GM19468 (cell line): ENCODE results near the gene SLC10A7.
A peak's percentile ranks its signal among the peaks of the same experiment; 100 is the strongest.

Experiments
- ATAC-seq: cut with Tn5 transposase; IDR thresholded peaks from one replicate; pipeline ENCODE4 v1.9.1; 2021; ENCODE audit warnings: mild to moderate bottlenecking, moderate library complexity, moderate number of reproducible peaks; ENCODE audit not compliant: unreplicated experiment; ENCODE audit errors: extremely low read depth

Gene SLC10A7

DNA sequence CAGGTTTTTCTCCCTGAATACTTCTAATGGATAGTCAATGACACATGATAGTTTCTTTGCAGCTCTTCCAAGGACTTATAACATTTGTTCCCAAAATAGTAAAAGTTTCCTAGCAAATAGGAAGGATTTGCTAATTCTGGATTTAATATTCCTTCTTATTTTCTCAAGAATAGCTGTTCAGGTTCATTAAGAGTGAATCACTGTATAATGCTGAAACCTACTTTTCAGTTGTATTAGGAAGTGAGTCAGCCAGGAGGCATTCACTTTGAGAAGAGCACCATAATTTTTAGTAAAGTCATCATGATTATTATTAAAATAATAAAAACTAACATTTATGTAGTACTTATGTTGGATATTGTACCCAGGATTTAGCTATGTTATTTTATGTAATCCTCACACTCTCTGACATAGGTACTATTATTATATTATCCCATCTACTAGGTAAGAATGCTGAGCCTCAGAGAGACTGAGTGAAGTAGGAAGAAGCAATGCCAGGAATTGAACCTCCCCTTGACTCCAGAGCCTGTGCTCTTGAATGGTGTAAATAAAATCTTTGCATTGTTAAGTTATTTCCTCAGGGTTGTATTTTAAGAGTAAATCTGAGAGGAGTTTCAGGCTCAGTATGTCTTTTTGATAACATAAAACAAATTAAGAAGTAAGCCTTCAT is 192.6 kb downstream of the SLC10A7 start:
- no peak for ATAC-seq

DNA sequence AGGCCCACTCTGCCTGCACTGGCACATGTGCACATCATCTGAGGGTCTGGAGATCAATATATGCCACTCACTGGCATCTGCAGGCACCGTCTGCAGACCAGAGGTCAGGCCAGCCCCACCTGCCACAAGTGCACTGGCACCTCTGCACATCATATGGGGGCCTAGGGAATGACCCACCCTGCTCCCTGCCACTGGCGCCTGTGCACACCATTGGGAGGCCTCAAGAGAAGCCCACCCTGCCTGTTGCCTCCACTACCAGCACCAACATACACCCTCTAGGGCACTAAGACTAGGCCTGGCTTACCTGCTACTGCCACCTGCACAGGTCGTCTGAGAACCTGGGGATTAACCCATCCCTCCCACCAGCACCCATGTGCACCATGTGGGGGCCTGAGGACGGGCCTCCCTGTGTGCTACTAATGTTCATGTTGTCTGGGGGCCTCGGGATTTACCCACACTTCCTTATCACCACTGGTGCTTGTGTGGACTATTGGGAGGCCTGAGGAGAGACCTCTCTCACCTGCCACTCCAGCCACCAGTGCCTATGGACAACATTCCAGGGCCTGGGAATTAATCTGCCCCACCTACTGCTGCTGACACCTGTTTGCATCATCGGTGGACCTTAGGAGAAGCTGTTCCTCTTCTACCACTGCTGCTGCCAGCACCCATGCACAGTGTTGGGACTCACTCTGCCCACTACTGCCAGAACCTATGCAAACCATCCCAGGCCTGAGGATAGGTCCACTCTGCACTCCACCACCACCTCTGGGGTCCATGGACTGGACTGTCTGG is 193.7 kb downstream of the SLC10A7 start:
- no peak for ATAC-seq

DNA sequence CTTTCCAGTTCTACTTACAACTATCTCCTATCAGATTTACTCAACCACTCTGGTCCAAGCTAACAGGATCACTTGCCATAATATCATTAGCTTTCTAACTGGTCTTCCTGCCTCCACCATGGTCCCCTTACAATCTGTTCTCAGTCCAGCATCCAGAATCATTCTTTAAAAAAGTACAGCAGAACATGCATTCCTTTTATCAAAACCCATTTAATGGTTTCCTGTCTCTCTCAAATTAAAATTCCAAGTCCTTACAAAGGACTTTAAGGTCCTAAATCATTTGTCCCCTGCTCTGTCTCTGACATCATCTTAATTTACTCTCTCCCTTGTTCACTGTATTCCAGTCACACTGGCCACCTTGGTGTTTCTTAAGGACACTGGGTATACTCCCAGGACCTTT is 202.8 kb downstream of the SLC10A7 start:
- no peak for ATAC-seq

DNA sequence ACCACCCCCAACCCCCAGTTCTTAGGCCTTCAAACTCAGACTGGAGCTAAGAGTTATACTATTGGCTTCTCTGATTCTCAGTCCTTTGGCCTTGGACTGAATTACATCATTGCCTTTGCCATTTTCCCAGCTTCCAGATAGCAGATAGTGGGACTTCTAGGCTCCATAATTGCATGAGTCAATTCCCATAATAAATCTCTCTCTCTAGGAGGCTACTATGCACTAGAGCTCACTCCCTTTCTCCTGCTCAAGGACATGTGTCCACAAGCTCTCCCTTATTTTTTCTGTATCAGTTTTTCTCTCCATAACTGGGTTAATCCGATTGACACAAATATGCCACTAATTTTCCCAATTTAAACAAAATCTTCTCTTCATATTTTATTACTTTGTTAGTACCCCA is 204.0 kb downstream of the SLC10A7 start:
- ATAC-seq = no peak

DNA sequence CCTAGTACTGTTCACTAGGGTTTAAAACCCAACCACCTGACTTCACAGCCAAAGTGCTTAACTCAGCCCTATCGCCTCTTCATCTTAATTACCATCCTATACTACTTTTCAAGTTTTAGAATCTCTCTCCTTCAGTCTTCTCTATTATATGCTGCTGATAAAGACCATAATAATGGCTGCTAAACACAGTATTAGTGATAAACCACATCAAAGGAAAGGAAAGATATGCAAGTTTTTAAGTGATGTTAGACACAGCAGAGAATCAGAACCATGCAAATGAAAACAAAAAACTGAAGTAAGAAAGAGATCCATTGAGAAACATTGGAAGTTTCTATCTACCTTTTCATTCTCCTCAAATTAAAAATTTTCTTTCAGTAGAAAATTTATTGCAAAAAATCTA is 206.6 kb downstream of the SLC10A7 start:
- no peak for ATAC-seq

DNA sequence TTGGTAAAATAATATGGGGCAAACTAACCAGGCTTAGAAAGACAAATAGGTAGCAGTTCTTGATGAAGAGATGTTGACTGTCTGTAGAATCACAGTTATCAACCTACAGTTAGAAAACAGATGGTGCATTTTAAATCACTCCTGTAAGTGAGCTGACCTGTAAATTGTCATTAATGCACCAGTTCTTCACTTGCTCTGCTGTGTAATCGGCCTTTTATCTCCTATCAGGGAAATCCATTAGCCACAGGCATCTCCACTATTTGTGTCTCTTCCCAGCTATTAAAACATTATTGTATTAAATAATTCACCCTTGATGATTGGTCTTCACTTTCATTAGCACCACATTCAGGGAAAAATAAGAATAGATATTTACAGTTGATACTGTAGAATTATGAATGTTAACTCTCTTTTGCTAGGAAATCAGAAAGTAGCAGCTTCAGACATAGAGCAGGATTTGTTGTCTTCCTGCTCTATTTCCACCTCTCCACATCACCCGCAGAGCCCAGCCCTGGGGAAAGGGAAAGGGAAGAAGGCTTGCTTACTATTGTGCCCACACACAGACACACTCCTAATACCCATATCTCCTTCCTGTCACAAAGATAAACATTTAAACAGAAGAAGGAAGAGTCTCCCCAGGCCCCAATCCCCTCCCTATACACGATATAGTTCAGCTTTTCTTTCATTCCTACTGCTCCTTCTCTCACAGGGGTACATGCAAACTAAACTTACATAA is 210.3 kb downstream of the SLC10A7 start:
- no peak for ATAC-seq

DNA sequence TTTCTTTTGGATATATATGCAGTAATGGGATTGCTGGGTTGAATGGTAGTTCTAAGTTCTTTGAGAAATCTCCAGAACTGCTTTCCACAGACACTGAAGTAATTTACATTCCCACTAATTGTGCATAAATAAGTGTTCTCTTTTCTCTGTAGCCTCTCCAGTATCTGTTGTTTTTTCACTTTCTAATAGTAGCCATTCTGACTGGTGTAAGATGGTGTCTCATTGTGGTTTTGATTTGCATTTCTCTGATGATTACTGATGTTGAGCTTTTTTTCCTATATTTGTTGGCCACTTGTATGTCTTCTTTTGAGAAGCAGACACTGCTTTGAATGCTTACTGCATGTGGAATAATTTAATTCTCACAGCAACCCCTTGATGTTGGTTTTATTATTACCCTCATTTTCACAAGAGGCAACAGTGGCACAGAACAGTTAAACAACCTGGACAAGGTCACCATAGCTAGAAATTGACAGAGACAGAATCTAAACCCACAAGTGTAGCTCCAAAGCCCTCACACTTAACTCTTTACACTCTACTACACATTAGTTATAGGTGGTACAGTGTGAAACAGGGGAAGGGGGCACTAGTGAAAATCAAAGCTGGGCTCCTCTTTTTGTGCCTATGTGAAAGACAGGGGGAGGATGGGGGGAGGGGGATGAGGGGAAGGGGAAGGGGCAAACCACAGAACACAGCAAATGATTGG is 211.3 kb downstream of the SLC10A7 start:
- ATAC-seq = peak; percentile 77

DNA sequence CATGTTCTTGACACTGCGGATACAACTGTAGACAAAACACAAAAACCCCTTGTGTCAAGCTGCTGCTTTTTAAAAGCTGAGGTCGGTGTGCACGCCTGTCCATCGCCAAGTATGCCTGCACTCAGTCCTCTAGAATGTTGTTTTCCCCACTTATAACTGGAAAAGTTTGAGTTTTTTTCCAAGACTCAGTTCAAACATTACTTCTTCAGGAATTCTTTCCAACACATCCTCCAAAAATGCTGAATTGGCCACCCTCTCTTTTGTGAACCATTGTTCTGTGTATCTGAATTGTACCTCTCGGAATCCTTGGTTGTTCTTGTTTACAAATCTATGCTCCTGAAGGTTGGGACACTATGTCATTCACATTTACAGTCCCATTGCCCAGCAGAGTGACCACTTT is 212.8 kb downstream of the SLC10A7 start:
- no peak for ATAC-seq

DNA sequence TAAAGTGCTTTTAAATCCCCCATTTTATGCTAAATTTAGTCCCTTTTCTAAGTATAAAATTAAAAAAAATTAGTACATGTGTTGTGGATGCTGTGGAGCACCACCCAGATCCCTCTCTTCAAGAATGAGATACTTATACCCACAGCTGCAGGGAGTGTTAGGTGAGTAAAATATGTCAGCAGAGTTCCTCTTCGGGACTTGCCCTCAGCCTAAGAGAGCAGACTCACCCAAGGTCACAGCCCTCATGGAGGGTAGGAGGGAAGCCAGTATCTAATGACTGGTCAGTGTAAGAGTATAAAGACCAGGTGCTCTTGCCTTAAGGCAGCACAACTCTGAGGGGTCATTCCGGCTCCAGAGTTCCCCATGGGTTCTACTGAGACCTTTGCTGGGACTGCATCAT is 218.9 kb downstream of the SLC10A7 start:
- ATAC-seq = no peak

DNA sequence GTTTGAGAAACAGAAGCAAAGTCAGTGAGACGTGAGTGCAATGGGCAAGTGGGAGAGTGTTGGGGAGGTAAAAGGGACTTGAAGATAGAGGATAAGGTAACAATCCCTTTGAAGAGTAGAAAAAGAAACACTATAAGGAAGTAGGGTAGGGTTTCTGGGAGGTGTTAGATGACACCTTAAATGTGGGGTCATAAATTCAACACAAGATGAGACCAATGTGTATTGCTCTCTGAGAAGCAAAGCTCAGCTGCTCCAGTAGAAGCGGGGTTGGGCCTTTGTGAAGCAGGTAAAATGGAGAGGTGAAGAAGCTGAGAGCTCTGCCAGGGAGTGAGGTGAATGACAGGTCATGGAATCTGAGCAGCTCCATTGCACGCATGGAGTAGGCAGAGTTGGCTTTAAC is 222.1 kb downstream of the SLC10A7 start:
- no peak for ATAC-seq

DNA sequence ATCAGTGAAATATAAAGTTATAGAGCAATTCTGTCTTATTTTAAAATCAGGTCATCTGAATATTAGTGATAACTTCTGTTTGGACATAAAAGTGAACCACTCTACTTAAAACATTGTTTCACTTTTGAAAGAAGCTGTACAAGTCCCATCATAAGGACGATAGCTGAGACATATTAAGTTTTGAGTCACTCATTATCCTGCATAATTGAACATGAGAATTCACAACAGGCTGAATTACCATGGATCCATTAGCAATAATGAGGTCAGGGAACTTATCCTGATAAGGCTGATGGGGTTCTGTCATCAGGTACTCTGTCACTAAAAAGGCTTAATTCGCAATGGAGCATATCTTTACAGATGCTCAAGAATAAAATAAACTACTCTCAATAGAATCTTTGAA is 227.0 kb downstream of the SLC10A7 start:
- ATAC-seq = no peak

DNA sequence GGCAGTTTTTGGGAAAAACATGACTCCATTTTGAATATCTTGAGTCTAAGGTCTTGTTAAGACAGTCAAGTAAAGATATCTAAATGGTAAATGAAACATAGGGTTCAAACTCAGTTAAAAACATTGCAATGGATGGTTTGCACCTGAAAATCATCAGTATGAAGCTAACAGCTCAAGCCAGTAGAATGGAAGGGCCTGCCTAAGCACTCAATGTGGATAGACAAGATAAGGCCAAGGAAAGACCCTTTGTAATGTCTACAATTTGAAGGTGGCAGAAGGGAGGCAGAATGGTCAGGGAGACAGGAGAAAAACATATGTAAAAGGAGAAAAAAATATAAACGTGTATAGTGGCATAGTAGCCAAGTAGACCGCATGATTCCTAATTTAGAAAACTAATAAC is 229.2 kb downstream of the SLC10A7 start:
- ATAC-seq = no peak

DNA sequence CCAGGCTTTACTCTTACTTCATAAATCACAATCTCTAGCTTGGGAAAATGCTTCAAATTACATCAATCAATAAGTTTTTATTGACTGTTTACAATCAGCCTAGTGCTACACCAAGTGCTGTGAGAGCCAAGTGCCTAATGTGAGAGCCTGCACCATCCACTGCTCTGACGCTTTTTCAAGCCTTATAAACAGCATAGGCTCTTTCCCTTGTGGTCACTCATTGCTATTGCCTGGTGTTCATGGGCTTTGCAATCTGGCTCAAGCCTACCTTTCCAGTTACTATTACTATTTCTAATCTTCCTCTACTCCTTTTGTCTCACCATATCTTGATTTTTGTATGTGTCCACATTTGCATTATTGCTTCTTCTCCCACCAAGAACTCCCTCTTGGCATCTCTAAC is 230.4 kb downstream of the SLC10A7 start:
- ATAC-seq = no peak

DNA sequence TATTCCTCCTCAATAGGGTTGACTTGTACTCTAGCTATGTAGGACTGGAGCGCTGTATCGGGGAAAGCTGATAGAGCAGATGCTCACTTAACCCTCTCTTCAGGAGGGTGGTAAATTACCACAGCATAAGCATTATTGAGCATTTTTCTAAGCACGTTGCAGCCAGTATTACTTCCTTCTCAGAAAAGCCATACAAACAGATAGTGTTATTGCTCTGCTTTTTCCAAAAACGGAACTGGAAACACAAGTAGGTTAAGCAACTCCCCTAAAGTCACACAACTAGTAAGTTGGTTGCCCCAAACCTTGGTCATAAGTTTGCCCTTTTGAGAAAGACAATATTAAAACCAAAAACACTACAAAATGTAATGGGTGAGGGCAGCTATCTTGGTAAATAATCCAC is 233.5 kb downstream of the SLC10A7 start:
- ATAC-seq = no peak

DNA sequence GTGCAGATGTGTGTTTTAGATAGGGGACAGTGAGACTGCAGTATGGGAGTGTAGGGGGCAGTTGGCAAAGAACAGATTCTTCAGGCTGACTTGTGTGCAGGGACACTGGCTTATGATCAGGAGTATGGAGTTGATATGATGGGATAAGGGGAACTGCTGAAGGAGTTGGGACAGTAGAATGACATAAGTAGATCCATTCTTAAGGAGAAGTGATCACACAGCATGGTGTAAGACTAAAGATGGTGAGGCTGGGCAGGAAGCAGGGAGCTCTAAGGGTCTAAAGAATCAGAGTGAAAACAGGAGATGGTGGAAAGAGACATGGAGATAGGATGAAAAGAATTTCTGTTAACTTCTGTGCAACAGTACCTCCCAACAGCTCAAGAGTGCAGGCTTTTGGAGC is 236.7 kb downstream of the SLC10A7 start:
- ATAC-seq = no peak

DNA sequence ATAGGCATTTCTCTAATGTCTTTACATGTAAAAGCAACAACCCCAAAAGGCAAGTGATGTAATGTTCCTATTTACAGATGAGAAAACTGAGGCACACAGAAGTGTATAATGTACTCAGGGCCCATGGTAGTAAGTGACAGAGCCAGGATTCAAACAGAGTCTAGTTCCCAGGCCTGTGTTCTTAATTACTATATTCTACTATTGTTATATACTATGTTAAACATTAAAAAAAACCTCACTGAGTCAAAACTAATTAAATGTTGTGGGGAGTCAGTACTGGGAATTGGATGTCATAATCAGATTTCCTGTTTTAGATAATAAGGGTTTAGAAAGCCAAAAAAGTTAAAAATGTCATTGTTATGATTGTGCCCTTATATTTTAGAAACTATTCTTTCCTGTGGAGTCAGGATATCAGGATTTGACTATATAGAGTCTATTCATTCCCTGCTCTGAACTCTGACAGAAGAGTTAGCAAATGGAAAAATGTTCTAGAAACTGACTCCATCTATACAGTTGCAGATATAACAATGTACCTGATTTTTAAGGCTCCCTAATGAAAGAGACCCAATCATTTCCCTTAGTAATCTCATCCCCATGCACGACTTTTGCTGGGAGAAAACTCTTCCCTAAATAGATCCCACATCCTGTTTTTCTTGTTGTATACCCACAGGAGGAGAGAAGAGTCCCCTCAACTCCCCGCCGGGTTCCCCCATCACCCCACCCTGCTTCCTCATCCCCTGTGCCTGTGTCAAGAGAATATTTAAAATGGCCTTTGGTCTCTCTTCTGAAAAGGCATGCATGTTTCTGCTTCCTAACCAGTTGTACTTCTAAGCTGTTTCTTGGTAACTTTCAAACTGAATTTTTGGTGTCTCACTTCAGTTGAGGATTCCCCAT is 237.7 kb downstream of the SLC10A7 start:
- no peak for ATAC-seq

DNA sequence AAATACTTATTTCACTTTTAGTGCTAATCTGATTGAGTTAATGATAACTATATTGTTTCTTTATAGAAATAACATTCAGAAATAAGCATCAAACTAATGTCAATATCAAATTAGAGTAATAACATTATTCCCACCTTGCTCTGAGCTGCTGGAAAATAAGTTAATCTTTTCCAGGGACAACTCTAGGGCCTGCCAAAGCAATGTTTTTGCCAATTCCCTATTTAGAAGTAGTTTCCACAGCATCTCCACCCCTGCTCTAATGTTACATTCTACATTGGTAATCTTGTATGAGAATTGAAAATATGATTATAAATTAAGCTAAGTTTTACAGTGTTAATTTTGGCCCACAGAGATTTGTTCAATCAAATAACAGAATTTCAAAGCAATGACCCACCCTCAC is 239.1 kb downstream of the SLC10A7 start:
- ATAC-seq = no peak

DNA sequence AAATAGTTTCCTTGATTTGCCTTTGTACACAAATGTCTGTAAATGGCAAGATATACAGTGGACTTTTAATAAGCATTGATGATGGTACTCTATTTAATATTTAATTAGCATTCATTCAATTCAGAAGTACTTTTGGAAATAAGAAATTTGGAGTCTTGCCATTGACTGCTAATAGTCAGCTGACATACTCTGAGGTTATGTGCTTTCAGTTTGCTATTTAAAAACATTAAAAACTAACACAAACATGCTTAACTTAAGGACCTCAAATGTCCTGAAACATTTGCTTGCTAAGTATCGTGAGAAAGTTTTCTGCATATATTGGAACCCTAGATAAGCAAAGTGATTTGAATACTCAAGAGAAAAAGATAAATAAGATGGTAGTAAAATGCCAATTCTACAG is 242.8 kb downstream of the SLC10A7 start:
- ATAC-seq = no peak

DNA sequence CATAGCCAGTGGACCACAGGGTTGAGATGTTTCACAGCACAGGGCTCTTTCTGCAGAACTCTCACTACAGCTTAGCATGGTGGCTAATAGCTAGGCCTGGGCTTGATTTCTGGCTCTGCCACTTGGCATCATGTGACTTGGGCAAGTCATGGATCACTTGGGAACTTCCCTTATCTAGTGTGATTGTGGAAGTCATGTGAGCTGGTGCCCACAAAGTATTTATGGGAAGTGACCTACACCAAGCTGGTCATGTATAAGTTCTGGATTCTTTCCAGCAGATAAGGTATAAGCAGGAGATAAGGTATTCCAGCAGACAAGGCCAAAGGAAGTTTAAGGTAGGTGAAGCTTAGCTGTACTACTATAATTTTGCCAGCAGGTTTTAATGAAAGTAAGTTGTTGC is 246.4 kb downstream of the SLC10A7 start:
- no peak for ATAC-seq

DNA sequence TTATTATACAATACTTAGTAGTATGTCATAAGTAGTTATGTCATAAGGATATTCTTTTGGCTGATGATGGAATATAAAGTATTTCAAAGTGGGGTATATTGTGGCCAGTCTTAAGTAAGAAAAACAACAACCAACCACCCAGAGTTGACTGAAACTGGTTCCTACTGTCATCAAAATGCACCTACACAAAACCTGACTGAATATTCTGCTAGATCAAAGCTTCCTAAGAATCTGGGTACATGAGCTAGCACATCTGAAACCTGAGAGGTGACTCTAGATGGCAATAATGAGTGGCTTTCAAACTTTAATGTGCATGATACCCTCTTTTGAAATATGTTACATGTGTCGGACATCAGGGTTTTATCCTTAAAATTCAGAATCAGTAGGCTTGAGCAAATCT is 247.0 kb downstream of the SLC10A7 start:
- no peak for ATAC-seq
